Placental pericyte (primary cell): ENCODE data around the gene AOC1. TPM values are rescaled to one million over a fixed set of nuclear protein-coding genes. Genes with fewer than 3 reads are reported as not detected.

ENCODE experiments used
- total RNA-seq: library from RNA; depleted of rRNA; stranded (reverse); fragments of >200 nt; gene quantifications from 2 replicates; pipeline ENCODE4 v1.2.3, GENCODE V29; 2012

AOC1 gene
- not detected in 2 replicates for total RNA-seq

DNA sequence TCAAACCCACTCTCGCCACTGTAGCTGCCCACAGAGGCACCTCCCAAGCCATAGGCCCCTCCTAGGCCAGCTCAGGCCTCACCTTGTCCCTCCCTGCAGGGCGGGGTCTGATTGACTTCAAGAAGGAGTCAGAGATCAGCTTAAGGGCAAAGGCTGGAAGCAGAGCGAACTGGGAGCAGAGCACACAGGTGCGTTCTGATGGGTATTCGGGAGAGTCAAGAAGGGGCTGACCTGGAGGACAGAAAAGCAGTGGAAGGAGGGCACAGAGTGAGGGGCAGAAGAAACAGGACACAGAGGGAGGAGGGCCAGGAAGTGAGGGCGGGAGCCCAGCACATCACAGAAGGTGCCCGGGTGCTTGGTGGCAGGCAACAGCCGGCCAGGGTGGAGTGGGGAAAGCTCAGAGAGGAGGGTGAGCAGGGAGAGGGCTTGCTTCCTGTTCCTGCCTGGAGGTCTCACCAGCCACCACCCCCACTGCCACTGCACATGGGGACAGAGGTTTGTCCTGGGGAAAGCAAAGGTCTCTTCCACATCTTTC is at the start of gene AOC1:
TSS of gene AOC1 (plus strand) at position 147 of the 535 bp plus-strand sequence. CDS start 3,954 bp downstream, outside the sequence.

Other genes with a start within 250 kb of the AOC1 start
- 0.14 TPM in 1 of 2 replicates, not detected in the other for gene GIMAP6, start 220.1 kb upstream of the AOC1 start, total RNA-seq
- 0.66 and 0.72 TPM in 2 replicates for gene GIMAP2, start 166.8 kb upstream of the AOC1 start, total RNA-seq
- not detected in 2 replicates for gene GIMAP1, start 135.9 kb upstream of the AOC1 start, total RNA-seq
- gene GIMAP5, start 115.1 kb upstream of the AOC1 start, total RNA-seq, result 0.14 TPM in 1 of 2 replicates, not detected in the other
- gene TMEM176B, start 52.2 kb upstream of the AOC1 start, total RNA-seq, result 0.29 TPM in 1 of 2 replicates, not detected in the other
- not detected in 2 replicates for gene TMEM176A, start 51.7 kb upstream of the AOC1 start, total RNA-seq
- 0.22 TPM in 1 of 2 replicates, not detected in the other for gene KCNH2, start 125.8 kb downstream of the AOC1 start, total RNA-seq
- gene NOS3, start 138.5 kb downstream of the AOC1 start, total RNA-seq, result 4.6 and 4.7 TPM in 2 replicates
- not detected in 2 replicates for gene ATG9B, start 172.0 kb downstream of the AOC1 start, total RNA-seq
- gene ABCB8, start 175.9 kb downstream of the AOC1 start, total RNA-seq, result 39.4 and 51.7 TPM in 2 replicates
- 0.44 TPM in 1 of 2 replicates, not detected in the other for gene ASIC3, start 196.0 kb downstream of the AOC1 start, total RNA-seq
- gene CDK5, start 205.4 kb downstream of the AOC1 start, total RNA-seq, result 18.2 and 29.6 TPM in 2 replicates
- gene SLC4A2, start 207.1 kb downstream of the AOC1 start, total RNA-seq, result 155 and 223 TPM in 2 replicates
- gene FASTK, start 228.3 kb downstream of the AOC1 start, total RNA-seq, result 76.6 and 103 TPM in 2 replicates
- gene TMUB1, start 231.0 kb downstream of the AOC1 start, total RNA-seq, result 29.1 and 33.1 TPM in 2 replicates
- 79.2 and 89.7 TPM in 2 replicates for gene AGAP3, start 234.0 kb downstream of the AOC1 start, total RNA-seq